Measurements from ENCODE around the gene ELF2.
A peak's percentile ranks its signal among the peaks of the same experiment; 100 is the strongest.

ELF2 gene

DNA sequence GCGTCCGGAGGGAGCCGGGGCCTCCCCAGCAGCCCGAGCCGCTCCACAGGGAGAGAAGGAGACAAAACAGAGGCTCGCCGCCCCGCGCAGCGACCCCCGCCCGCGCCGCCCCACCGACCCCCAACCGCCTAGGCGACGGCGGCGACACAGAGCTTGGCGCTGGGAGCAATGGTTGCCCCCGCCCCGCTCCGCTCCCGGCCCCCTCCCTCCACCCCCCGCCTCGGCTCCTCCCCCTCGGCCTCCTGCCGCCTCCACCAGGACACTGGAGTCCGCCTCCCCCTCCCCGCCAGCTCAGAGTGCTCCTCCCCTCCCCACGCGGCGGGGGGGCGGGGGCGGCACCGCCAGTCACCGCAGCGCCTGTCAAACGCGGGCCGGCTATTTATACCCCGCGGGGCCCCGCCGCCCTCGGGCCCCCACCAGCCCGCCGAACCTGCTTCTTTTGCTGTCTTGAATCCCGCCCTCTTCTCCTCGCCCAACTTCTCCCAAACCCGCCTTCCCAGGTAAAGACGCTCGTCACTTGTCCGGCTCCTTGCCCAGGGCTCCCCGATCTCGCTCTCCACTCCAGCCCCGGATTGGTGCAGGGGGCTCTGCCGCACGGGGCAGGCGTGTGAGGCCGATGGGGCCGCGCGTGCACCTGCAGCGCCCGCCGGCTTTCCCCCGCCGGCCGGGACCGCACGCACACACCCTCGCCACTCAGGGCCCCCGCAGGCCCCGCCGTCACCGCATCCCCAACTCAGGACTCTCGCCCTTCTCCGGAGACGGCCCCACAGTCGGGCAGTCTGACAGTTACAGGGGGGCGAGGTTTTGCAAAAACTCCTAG, at the start of gene ELF2 (continued):
- TF ChIP-seq ZNF600 (tag by site-specific recombination; IDR thresholded peaks at IDR 0.05) (peak; percentile 23; the same call in 1 of the 2 replicates), ZBTB1 (tag by site-specific recombination; IDR thresholded peaks at IDR 0.05) (no peak), HOXC10 (CRISPR knock-in tag; IDR thresholded peaks at IDR 0.05) (no peak), ZNF654 (tag by site-specific recombination; IDR thresholded peaks at IDR 0.05; ENCODE audit: low read depth) (no peak), ZNF302 (tag by site-specific recombination; IDR thresholded peaks at IDR 0.05; ENCODE audit: low read depth) (no peak), ZNF510 (tag by site-specific recombination; IDR thresholded peaks at IDR 0.05; ENCODE audit: insufficient replicate concordance) (no peak), ZNF426 (tag by site-specific recombination; IDR thresholded peaks at IDR 0.05) (no peak), ZNF274 (IDR thresholded peaks at IDR 0.05; ENCODE audit: low read length) (no peak), ZNF274 (tag by site-specific recombination; IDR thresholded peaks at IDR 0.05; ENCODE audit: borderline replicate concordance) (no peak), KLF1 (tag by site-specific recombination; IDR thresholded peaks at IDR 0.05) (peak; percentile 70), ZNF37A (tag by site-specific recombination; IDR thresholded peaks at IDR 0.05) (no peak), ZNF239 (tag by site-specific recombination; IDR thresholded peaks at IDR 0.05) (no peak), ZNF266 (tag by site-specific recombination; IDR thresholded peaks at IDR 0.05; ENCODE audit: low read depth) (no peak), ZNF548 (tag by site-specific recombination; IDR thresholded peaks at IDR 0.05) (no peak), ZNF214 (tag by site-specific recombination; IDR thresholded peaks at IDR 0.05; ENCODE audit: borderline replicate concordance) (no peak), ZNF792 (tag by site-specific recombination; IDR thresholded peaks at IDR 0.05) (no peak), ZFP37 (tag by site-specific recombination; IDR thresholded peaks at IDR 0.05) (no peak), ZNF610 (tag by site-specific recombination; IDR thresholded peaks at IDR 0.05; ENCODE audit: borderline replicate concordance) (no peak), ZNF169 (tag by site-specific recombination; IDR thresholded peaks at IDR 0.05) (no peak), ZNF768 (tag by site-specific recombination; IDR thresholded peaks at IDR 0.05) (no peak), SCRT2 (tag by site-specific recombination; IDR thresholded peaks at IDR 0.05) (no peak), ZNF585B (tag by site-specific recombination; IDR thresholded peaks at IDR 0.05) (no peak)
- TF ChIP-seq, protein P1, sequence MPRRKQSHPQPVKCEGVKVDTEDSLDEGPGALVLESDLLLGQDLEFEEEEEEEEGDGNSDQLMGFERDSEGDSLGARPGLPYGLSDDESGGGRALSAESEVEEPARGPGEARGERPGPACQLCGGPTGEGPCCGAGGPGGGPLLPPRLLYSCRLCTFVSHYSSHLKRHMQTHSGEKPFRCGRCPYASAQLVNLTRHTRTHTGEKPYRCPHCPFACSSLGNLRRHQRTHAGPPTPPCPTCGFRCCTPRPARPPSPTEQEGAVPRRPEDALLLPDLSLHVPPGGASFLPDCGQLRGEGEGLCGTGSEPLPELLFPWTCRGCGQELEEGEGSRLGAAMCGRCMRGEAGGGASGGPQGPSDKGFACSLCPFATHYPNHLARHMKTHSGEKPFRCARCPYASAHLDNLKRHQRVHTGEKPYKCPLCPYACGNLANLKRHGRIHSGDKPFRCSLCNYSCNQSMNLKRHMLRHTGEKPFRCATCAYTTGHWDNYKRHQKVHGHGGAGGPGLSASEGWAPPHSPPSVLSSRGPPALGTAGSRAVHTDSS (tag by site-specific recombination; IDR thresholded peaks at IDR 0.05): no peak
- TF ChIP-seq, protein P2, sequence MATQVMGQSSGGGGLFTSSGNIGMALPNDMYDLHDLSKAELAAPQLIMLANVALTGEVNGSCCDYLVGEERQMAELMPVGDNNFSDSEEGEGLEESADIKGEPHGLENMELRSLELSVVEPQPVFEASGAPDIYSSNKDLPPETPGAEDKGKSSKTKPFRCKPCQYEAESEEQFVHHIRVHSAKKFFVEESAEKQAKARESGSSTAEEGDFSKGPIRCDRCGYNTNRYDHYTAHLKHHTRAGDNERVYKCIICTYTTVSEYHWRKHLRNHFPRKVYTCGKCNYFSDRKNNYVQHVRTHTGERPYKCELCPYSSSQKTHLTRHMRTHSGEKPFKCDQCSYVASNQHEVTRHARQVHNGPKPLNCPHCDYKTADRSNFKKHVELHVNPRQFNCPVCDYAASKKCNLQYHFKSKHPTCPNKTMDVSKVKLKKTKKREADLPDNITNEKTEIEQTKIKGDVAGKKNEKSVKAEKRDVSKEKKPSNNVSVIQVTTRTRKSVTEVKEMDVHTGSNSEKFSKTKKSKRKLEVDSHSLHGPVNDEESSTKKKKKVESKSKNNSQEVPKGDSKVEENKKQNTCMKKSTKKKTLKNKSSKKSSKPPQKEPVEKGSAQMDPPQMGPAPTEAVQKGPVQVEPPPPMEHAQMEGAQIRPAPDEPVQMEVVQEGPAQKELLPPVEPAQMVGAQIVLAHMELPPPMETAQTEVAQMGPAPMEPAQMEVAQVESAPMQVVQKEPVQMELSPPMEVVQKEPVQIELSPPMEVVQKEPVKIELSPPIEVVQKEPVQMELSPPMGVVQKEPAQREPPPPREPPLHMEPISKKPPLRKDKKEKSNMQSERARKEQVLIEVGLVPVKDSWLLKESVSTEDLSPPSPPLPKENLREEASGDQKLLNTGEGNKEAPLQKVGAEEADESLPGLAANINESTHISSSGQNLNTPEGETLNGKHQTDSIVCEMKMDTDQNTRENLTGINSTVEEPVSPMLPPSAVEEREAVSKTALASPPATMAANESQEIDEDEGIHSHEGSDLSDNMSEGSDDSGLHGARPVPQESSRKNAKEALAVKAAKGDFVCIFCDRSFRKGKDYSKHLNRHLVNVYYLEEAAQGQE (tag by site-specific recombination; IDR thresholded peaks at IDR 0.05): no peak
- TF ChIP-seq, protein P3, sequence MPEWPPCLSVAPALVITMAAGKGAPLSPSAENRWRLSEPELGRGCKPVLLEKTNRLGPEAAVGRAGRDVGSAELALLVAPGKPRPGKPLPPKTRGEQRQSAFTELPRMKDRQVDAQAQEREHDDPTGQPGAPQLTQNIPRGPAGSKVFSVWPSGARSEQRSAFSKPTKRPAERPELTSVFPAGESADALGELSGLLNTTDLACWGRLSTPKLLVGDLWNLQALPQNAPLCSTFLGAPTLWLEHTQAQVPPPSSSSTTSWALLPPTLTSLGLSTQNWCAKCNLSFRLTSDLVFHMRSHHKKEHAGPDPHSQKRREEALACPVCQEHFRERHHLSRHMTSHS (tag by site-specific recombination; IDR thresholded peaks at IDR 0.05): no peak
- TF ChIP-seq, protein P4, sequence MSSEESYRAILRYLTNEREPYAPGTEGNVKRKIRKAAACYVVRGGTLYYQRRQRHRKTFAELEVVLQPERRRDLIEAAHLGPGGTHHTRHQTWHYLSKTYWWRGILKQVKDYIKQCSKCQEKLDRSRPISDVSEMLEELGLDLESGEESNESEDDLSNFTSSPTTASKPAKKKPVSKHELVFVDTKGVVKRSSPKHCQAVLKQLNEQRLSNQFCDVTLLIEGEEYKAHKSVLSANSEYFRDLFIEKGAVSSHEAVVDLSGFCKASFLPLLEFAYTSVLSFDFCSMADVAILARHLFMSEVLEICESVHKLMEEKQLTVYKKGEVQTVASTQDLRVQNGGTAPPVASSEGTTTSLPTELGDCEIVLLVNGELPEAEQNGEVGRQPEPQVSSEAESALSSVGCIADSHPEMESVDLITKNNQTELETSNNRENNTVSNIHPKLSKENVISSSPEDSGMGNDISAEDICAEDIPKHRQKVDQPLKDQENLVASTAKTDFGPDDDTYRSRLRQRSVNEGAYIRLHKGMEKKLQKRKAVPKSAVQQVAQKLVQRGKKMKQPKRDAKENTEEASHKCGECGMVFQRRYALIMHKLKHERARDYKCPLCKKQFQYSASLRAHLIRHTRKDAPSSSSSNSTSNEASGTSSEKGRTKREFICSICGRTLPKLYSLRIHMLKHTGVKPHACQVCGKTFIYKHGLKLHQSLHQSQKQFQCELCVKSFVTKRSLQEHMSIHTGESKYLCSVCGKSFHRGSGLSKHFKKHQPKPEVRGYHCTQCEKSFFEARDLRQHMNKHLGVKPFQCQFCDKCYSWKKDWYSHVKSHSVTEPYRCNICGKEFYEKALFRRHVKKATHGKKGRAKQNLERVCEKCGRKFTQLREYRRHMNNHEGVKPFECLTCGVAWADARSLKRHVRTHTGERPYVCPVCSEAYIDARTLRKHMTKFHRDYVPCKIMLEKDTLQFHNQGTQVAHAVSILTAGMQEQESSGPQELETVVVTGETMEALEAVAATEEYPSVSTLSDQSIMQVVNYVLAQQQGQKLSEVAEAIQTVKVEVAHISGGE (tag by site-specific recombination; conservative IDR thresholded peaks at IDR 0.05; ENCODE audit: low read depth): 0 out of 2 replicates have a peak, but pooled peaks have one; percentile 16
- TF ChIP-seq, protein P5, sequence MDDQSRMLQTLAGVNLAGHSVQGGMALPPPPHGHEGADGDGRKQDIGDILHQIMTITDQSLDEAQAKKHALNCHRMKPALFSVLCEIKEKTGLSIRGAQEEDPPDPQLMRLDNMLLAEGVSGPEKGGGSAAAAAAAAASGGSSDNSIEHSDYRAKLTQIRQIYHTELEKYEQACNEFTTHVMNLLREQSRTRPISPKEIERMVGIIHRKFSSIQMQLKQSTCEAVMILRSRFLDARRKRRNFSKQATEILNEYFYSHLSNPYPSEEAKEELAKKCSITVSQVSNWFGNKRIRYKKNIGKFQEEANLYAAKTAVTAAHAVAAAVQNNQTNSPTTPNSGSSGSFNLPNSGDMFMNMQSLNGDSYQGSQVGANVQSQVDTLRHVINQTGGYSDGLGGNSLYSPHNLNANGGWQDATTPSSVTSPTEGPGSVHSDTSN (CRISPR knock-in tag; IDR thresholded peaks at IDR 0.05): no peak
